ENCODE measurements around the gene GFAP.

DNA sequence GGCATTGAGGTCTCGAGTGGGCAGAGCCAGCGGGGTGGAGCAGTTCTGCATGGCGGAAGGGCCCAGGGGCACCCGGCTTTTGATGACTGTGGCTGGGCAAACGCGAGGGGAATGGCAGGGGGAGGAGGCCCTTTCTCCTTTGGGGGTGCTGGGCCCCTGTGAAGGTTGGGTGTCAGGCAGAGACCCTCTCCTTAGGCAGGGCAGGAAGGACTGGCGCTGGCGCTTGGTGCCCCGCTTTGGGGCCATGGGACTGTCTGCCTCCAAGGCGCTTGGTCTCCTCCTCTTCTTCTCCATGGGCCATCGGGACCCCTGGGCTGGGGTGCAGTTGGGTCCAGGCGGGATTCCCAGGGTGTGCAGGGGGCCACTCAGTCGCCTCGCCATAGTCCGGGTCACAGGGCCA, 12.8 kb upstream of the GFAP start:
- no peak for TF ChIP-seq ZBTB7A (IDR thresholded peaks at IDR 0.05; ENCODE audit: low read depth)
- no peak for TF ChIP-seq EGR1 (IDR thresholded peaks at IDR 0.05)
- TF ChIP-seq, protein P1, sequence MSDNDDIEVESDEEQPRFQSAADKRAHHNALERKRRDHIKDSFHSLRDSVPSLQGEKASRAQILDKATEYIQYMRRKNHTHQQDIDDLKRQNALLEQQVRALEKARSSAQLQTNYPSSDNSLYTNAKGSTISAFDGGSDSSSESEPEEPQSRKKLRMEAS (IDR thresholded peaks at IDR 0.05): no peak
- no peak for TF ChIP-seq RAD21 (IDR thresholded peaks at IDR 0.05; ENCODE audit: low read depth)

All from Ishikawa (cell line).